Kidney epithelial cell (primary cell): Measurements from ENCODE around the gene ARG2. TPM values are rescaled to one million over a fixed set of nuclear protein-coding genes. Genes with fewer than 3 reads are reported as not detected.

Experiments used
- DNase-seq: peaks from one replicate; pipeline ENCODE4 v3.0.0-alpha.2; 2010; ENCODE audit warnings: low read depth
- H3K27me3 ChIP-seq: 2 replicates; pipeline ENCODE4 v1.6.0; 2011; ENCODE audit warnings: low read length; ENCODE audit not compliant: control insufficient read depth, insufficient read depth
- H3K36me3 ChIP-seq: 2 replicates; pipeline ENCODE4 v1.5.1; 2011; ENCODE audit warnings: low read length; ENCODE audit not compliant: control insufficient read depth, insufficient read depth
- H3K4me3 ChIP-seq: 2 replicates; pipeline ENCODE4 v1.5.1; 2011; ENCODE audit warnings: low read depth, mild to moderate bottlenecking, control low read depth, low read length
- total RNA-seq: library from RNA; depleted of rRNA; stranded (reverse); fragments of >200 nt; gene quantifications from 2 replicates; pipeline ENCODE4 v1.2.3, GENCODE V29; 2015
- TF ChIP-seq, protein P1 (sequence below): IDR thresholded peaks from 2 replicates; pipeline ENCODE4 v1.5.1; 2011; ENCODE audit warnings: mild to moderate bottlenecking, moderate library complexity, low read length, control low read depth, inconsistent platforms; ENCODE audit not compliant: insufficient read depth, poor library complexity, severe bottlenecking

The ARG2 gene
- total RNA-seq, 1 donor from 2014 or later, result 35.0 TPM

DNA sequence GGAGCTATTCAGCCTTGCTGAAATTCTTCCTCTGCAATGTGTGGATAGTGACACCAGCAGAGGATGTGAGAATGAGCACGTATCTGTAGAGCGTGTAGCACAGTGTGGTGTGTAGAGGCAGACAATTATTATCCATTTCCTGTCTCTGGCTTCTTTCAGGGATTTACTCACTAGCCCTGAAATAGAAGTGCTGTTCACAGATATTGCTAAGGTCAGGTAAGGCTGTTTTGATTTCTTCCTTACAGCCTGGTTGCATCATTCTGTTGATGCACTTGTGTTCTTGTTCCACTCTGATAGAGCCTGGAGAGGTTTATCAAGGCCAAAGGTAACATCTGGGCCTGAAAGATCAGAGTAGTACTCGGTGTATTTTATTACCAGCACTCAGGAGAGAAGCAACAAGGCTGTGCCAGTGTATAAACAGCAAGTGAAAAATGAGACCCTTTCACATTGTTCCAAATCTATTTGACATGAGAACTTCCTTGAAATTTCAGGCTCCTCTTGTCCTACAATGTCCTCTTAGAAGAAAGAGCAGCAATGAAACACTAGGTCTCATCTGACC, 16.7 kb downstream of the ARG2 start:
- H3K36me3 ChIP-seq, result no peaks in the 10 kb centered on the region
- TF ChIP-seq, protein P1, sequence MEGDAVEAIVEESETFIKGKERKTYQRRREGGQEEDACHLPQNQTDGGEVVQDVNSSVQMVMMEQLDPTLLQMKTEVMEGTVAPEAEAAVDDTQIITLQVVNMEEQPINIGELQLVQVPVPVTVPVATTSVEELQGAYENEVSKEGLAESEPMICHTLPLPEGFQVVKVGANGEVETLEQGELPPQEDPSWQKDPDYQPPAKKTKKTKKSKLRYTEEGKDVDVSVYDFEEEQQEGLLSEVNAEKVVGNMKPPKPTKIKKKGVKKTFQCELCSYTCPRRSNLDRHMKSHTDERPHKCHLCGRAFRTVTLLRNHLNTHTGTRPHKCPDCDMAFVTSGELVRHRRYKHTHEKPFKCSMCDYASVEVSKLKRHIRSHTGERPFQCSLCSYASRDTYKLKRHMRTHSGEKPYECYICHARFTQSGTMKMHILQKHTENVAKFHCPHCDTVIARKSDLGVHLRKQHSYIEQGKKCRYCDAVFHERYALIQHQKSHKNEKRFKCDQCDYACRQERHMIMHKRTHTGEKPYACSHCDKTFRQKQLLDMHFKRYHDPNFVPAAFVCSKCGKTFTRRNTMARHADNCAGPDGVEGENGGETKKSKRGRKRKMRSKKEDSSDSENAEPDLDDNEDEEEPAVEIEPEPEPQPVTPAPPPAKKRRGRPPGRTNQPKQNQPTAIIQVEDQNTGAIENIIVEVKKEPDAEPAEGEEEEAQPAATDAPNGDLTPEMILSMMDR, result no peak
- no peak for DNase-seq
- H3K27me3 ChIP-seq, result no peaks in the 10 kb centered on the region
- no peak overlapping the region for H3K4me3 ChIP-seq

DNA sequence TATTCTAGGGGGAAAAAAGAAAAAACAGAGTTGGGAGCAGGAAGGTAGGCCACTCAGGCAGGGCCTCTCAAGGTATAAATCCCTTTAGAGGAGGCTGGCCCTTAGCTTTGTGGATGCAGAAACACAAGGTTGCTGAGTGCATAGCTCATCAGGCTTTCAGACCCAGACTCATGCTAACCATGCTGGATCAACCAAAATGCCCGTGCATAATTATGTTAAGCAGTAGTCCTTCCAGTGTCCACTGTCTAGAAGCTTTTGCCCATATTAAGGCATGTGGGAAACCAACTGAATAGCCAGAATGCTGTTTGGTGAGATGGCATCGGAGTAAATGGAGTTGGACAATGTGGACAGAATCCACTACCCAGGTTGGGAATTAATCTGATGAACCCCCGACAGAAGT, 18.9 kb downstream of the ARG2 start:
- no peaks in the 10 kb centered on the region for H3K36me3 ChIP-seq
- TF ChIP-seq, protein P1, result no peak
- DNase-seq, result no peak
- no peaks in the 10 kb centered on the region for H3K27me3 ChIP-seq
- no peak overlapping the region for H3K4me3 ChIP-seq

DNA sequence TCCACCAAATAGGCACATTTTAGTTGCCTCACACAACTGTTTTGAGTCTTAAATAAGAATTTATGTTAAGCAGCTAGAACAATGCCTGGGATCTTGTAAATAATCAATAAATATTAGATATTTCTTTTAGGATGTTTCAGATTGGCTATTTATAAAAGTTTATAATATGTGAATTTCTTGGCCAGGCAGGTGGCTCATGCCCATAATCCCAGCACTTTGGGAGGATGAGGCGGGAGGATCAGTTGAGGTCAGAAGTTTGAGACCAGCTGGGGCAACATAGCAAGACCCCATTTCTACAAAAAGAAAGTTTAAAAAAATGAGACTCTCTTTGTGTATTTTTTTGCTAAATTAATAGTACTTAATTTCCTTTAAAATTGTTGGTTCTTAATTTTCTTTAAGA, 21.8 kb downstream of the ARG2 start:
- TF ChIP-seq, protein P1, result no peak
- Histone ChIP-seq H3K36me3 (no peaks in the 10 kb centered on the region), H3K27me3 (no peaks in the 10 kb centered on the region), H3K4me3 (no peak overlapping the region)
- DNase-seq, result no peak

DNA sequence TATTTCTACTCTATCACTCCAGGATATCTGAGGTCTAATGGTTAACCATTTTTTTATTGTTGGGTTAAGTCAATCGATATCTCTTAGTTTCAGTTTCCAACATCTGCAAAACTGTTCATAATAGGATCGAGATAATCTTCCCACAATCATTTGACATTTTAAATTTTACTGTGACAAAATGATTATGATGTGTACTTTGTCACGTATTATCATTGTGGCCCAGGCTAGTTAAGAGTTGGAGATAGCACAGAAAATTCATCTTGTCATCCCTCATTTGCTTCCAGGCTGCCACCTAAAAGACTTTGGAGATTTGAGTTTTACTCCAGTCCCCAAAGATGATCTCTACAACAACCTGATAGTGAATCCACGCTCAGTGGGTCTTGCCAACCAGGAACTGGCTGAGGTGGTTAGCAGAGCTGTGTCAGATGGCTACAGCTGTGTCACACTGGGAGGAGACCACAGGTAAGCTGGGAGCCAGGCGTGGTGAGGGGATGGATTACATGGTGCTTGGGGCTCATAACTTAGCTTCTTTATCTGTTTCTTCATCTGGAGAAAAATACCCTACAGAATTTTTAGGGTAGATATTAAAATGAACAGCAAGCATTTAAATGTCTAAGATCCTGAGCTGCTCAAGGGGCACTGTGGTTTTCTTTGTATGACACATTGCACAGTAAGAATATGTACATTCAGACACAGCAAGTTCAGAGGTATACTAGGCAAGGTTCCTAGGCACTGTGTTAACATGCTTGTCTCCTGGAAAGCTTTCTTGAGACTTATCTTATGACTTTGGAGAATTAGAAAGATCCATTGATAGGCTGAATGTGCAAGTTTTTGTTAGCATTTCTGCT, 22.4 kb downstream of the ARG2 start:
- TF ChIP-seq, protein P1, result no peak
- no peak for DNase-seq
- Histone ChIP-seq H3K4me3 (no peak overlapping the region), H3K36me3 (no peaks in the 10 kb centered on the region), H3K27me3 (no peaks in the 10 kb centered on the region)

DNA sequence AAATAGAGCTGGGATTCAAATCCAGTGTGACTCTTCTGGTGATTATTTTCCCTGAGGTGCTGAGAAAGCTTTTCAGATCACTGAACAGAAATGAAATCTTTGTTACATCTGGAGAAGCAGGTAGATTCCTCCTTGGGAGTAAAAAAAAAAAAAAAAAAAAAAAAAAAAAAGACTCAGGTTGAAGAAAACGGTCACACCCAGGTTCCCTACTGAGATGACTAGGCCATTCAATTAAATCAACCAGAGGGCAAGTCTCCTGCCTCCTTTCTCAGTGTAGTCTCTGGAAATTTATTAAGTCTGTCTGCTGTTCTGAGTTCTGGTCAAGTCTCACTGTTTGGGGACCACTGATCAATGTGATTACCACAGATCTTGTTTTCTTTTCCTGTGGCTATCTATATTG, 24.0 kb downstream of the ARG2 start:
- TF ChIP-seq, protein P1, result no peak
- Histone ChIP-seq H3K36me3 (no peaks in the 10 kb centered on the region), H3K4me3 (no peak overlapping the region), H3K27me3 (no peaks in the 10 kb centered on the region)
- DNase-seq, result no peak
